HepG2 (cell line): Measurements from ENCODE around the gene ADGRG6. TPM values are rescaled to one million over a fixed set of nuclear protein-coding genes. Genes with fewer than 3 reads are reported as not detected.

Source experiments
- CBX2 ChIP-seq, 2 experiments: fragments of 200-600 bp in 1 of 2; sonication (generic); formaldehyde crosslinking in 1 of 2; IDR thresholded peaks; 2 replicates each; pipeline versions ENCODE4 v1.7.0 to v1.8.1; 2018 to 2022; ENCODE audit warnings: low read depth in 2 of 2, low read length in 1 of 2, mild to moderate bottlenecking in 1 of 2, missing genetic modification reagents in 1 of 2
- FOXO1 ChIP-seq: sonication (generic); formaldehyde crosslinking; IDR thresholded peaks from 2 replicates; pipeline ENCODE4 v1.4.0; 2020; ENCODE audit warnings: missing genetic modification reagents
- HOMEZ ChIP-seq: IDR thresholded peaks from 2 replicates; pipeline ENCODE4 v1.6.1; 2016; ENCODE audit warnings: low read depth
- ISX ChIP-seq: sonication (generic); formaldehyde crosslinking; conservative IDR thresholded peaks from 2 replicates; pipeline ENCODE4 v1.5.0; 2020; ENCODE audit warnings: missing genetic modification reagents
- MYNN ChIP-seq: sonication (generic); formaldehyde crosslinking; IDR thresholded peaks from 2 replicates; pipeline ENCODE4 v1.4.0; 2020; ENCODE audit warnings: mild to moderate bottlenecking, low read depth, missing genetic modification reagents
- MYPOP ChIP-seq: sonication (generic); formaldehyde crosslinking; IDR thresholded peaks from 2 replicates; pipeline ENCODE4 v1.8.1; 2023; ENCODE audit warnings: mild to moderate bottlenecking, moderate library complexity, missing genetic modification reagents
- PBX2 ChIP-seq: IDR thresholded peaks from 2 replicates; pipeline ENCODE4 v1.6.1; 2016; ENCODE audit warnings: control low read depth
- RARG ChIP-seq: sonication (generic); formaldehyde crosslinking; IDR thresholded peaks from 2 replicates; pipeline ENCODE4 v1.4.0; 2020; ENCODE audit warnings: low read depth, mild to moderate bottlenecking, missing genetic modification reagents
- SATB2 ChIP-seq: sonication (generic); formaldehyde crosslinking; IDR thresholded peaks from 2 replicates; pipeline ENCODE4 v1.5.0; 2020; ENCODE audit warnings: missing genetic modification reagents
- SKIL ChIP-seq: sonication (generic); formaldehyde crosslinking; IDR thresholded peaks from 2 replicates; pipeline ENCODE4 v1.8.0; 2022; ENCODE audit warnings: missing genetic modification reagents, mild to moderate bottlenecking, moderate library complexity, borderline replicate concordance
- THAP8 ChIP-seq: sonication (generic); formaldehyde crosslinking; IDR thresholded peaks from 2 replicates; pipeline ENCODE4 v1.5.1; 2020; ENCODE audit warnings: missing genetic modification reagents, mild to moderate bottlenecking, borderline replicate concordance
- ZGPAT ChIP-seq: IDR thresholded peaks from 2 replicates; pipeline ENCODE4 v1.6.1; 2016; ENCODE audit warnings: mild to moderate bottlenecking
- ZNF10 ChIP-seq: sonication (generic); formaldehyde crosslinking; IDR thresholded peaks from 2 replicates; pipeline ENCODE4 v1.4.0; 2020; ENCODE audit warnings: mild to moderate bottlenecking, low read depth, missing genetic modification reagents, borderline replicate concordance
- ZNF562 ChIP-seq: sonication (generic); formaldehyde crosslinking; IDR thresholded peaks from 2 replicates; pipeline ENCODE4 v1.8.0; 2022; ENCODE audit warnings: missing genetic modification reagents, borderline replicate concordance
- ZNF749 ChIP-seq: sonication (generic); formaldehyde crosslinking; IDR thresholded peaks from 2 replicates; pipeline ENCODE4 v1.8.0; 2022; ENCODE audit warnings: mild to moderate bottlenecking, missing genetic modification reagents, moderate library complexity, borderline replicate concordance
- ZXDC ChIP-seq: sonication (generic); formaldehyde crosslinking; IDR thresholded peaks from 2 replicates; pipeline ENCODE4 v1.5.0; 2020; ENCODE audit warnings: mild to moderate bottlenecking, missing genetic modification reagents
- polyA plus RNA-seq, 8 experiments: library from polyadenylated mRNA; depleted of rRNA in 3 of 8; stranded (reverse) in 7 of 8; unstranded in 1 of 8; fragments of >200 nt; fragmentation: Illumina TruSeq in 4 of 8; extraction: Trizol in 4 of 8; gene quantifications; 2 replicates each; pipeline versions ENCODE4 v1.2.1 to v1.2.3, GENCODE V29; 2011 to 2016; ENCODE audit warnings: low read depth in 4 of 8, missing spikeins in 1 of 8, mixed read lengths in 1 of 8; ENCODE audit not compliant: insufficient read depth in 1 of 8
- total RNA-seq, 5 experiments: library from RNA; depleted of rRNA; stranded (reverse); fragments of >200 nt; fragmentation: Illumina TruSeq; extraction: Trizol; gene quantifications; 2 replicates each; pipeline ENCODE4 v1.2.3, GENCODE V29; 2016; ENCODE audit warnings: low read depth in 1 of 5

Gene ADGRG6
- total and polyA plus RNA-seq, 2 of the 13 experiments (the other 11 are each of a cell fraction or from before 2014, with no cell fraction given), result 129 to 249 TPM

GRCh38 chr6:142378138-142378875 lies 76.5 kb downstream of the ADGRG6 start (continued):
- TF ChIP-seq MYPOP (CRISPR knock-in tag) (peak; percentile 31; the same call in 1 of the 2 replicates), CBX2 (IDR thresholded peaks at IDR 0.05; ENCODE audit: low read depth, low read length) (no peak), CBX2 (CRISPR knock-in tag; IDR thresholded peaks at IDR 0.05; ENCODE audit: low read depth) (no peak), THAP8 (no peak), HOMEZ (CRISPR knock-in tag) (no peak), RARG (CRISPR knock-in tag) (no peak), ZNF10 (no peak), MYNN (0 out of 2 replicates have a peak, but pooled peaks have one; percentile 51), PBX2 (CRISPR knock-in tag) (no peak), ISX (CRISPR knock-in tag) (no peak), ZNF562 (CRISPR knock-in tag) (no peak), ZGPAT (CRISPR knock-in tag) (no peak; the same call in 1 of the 2 replicates), SKIL (CRISPR knock-in tag) (no peak), FOXO1 (CRISPR knock-in tag) (no peak), ZNF749 (CRISPR knock-in tag) (no peak), ZXDC (CRISPR knock-in tag) (no peak), SATB2 (CRISPR knock-in tag) (no peak)
